ENCODE measurements around the gene LCE2A. TPM values are rescaled to one million over a fixed set of nuclear protein-coding genes. Genes with fewer than 3 reads are reported as not detected.
"Not testable (repeated sequence)": the region's sequence is repeated elsewhere in the genome, so short reads cannot be mapped to it uniquely, and the experiment has no call there.

LCE2A gene
- polyA plus RNA-seq, 1 of the 3 experiments (the other 2 are of a cell fraction): not detected

DNA sequence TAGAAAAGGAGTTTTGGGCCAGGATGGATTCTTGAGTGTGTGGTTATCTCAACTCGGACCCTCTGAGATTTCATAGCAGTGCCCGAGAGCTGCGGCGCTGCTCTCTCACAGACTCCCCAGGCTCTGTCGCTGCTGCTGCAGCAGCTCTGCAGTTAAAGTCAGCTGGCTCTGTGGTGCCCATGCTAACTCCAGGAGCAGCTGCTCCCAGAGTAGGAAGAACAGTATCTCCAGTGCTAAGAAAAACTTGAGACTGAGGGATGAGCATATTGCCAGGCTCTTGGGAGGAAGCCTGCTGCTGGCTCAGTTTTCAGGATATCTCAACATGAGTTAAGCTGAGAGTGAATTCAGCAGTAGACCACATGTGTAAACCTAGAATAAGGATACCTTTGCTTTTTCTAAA lies 30.5 kb upstream of the LCE2A start:
- no peaks in the 10 kb centered on the region for H4K20me1 ChIP-seq (ENCODE audit: insufficient read depth)
- H3K4me1 ChIP-seq (ENCODE audit: control insufficient read depth in 1 of 2, insufficient read depth in 2 of 2, low read depth in 1 of 2, low read length in 1 of 2): no peaks in the 10 kb centered on the region
- 3% methylated on average over 5 of the region's 5 CpGs for WGBS (ENCODE audit: low lambda C conversion rate)
- DNase-seq: no peak
- ChIA-PET CTCF (interaction anchor here (1.0 kb wide), 1 partner anchor 14 kb away, joined by 3 read pairs; no protein-coding TSS in a partner anchor), POLR2A (no interaction called here)
- H2AFZ ChIP-seq (ENCODE audit: low read depth): no peak overlapping the region
- H3K9ac ChIP-seq: no peak overlapping the region
- H3K4me2 ChIP-seq: no peak overlapping the region
- no peak overlapping the region for H3K27ac ChIP-seq (ENCODE audit: low read depth in 2 of 2, low read length in 1 of 2)
- TF ChIP-seq, protein P1, sequence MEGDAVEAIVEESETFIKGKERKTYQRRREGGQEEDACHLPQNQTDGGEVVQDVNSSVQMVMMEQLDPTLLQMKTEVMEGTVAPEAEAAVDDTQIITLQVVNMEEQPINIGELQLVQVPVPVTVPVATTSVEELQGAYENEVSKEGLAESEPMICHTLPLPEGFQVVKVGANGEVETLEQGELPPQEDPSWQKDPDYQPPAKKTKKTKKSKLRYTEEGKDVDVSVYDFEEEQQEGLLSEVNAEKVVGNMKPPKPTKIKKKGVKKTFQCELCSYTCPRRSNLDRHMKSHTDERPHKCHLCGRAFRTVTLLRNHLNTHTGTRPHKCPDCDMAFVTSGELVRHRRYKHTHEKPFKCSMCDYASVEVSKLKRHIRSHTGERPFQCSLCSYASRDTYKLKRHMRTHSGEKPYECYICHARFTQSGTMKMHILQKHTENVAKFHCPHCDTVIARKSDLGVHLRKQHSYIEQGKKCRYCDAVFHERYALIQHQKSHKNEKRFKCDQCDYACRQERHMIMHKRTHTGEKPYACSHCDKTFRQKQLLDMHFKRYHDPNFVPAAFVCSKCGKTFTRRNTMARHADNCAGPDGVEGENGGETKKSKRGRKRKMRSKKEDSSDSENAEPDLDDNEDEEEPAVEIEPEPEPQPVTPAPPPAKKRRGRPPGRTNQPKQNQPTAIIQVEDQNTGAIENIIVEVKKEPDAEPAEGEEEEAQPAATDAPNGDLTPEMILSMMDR (IDR thresholded peaks at IDR 0.05): no peak
- no peak overlapping the region for H3K4me3 ChIP-seq (ENCODE audit: low read depth in 2 of 2, low read length in 1 of 2)
- H3K79me2 ChIP-seq (ENCODE audit: insufficient read depth): no peaks in the 10 kb centered on the region
- no peaks in the 10 kb centered on the region for H3F3A ChIP-seq (replicated peaks; ENCODE audit: insufficient read depth)
- H3K36me3 ChIP-seq (replicated peaks in 1 of 2; ENCODE audit: control insufficient read depth in 1 of 2, insufficient read depth in 2 of 2, low read length in 1 of 2): no peaks in the 10 kb centered on the region
- H3K27me3 ChIP-seq (ENCODE audit: insufficient read depth): no peaks in the 10 kb centered on the region
- H3K9me2 ChIP-seq: no peaks in the 10 kb centered on the region
- no peaks in the 10 kb centered on the region for H3K9me3 ChIP-seq

DNA sequence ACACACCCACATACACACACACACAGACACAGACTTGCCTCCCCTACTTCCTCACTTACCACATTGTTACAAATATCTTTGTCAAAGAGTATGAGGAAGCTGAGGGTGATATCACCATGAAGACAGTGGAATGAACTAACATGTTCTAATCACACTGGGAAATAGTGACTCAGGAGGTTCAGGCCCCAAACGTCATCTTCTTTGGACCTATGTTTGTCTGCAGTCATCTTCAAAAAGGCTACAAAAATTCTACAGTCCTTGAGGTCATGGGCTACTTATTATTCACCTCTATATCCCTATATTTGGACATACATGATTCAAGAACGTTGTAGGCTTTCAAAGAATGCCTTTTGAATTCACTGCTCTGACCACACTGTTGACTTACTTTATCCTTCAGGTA lies 25.1 kb upstream of the LCE2A start:
- Histone ChIP-seq H3K36me3 (replicated peaks in 1 of 2; ENCODE audit: control insufficient read depth in 1 of 2, insufficient read depth in 2 of 2, low read length in 1 of 2) (no peaks in the 10 kb centered on the region), H2AFZ (ENCODE audit: low read depth) (no peak overlapping the region), H3K4me3 (ENCODE audit: low read depth in 2 of 2, low read length in 1 of 2) (no peak overlapping the region), H3K9me3 (no peaks in the 10 kb centered on the region), H3F3A (replicated peaks; ENCODE audit: insufficient read depth) (no peaks in the 10 kb centered on the region), H4K20me1 (ENCODE audit: insufficient read depth) (no peaks in the 10 kb centered on the region), H3K27me3 (ENCODE audit: insufficient read depth) (no peaks in the 10 kb centered on the region), H3K4me1 (ENCODE audit: control insufficient read depth in 1 of 2, insufficient read depth in 2 of 2, low read depth in 1 of 2, low read length in 1 of 2) (no peaks in the 10 kb centered on the region), H3K9ac (no peak overlapping the region), H3K9me2 (no peaks in the 10 kb centered on the region), H3K4me2 (no peak overlapping the region), H3K79me2 (ENCODE audit: insufficient read depth) (no peaks in the 10 kb centered on the region), H3K27ac (ENCODE audit: low read depth in 2 of 2, low read length in 1 of 2) (no peak overlapping the region)
- DNase-seq: no peak
- WGBS (ENCODE audit: low lambda C conversion rate): 0% methylated on average over 2 of the region's 2 CpGs
- ChIA-PET POLR2A (no interaction called here), CTCF (no interaction called here)
- TF ChIP-seq CHD2 (IDR thresholded peaks at IDR 0.05; ENCODE audit: low read length, partially characterized antibody) (no peak), EP300 (IDR thresholded peaks at IDR 0.05; ENCODE audit: borderline replicate concordance in 1 of 2, low read depth in 1 of 2, low read length in 1 of 2) (no peak), FOXJ3 (CRISPR knock-in tag; IDR thresholded peaks at IDR 0.05) (no peak), TEAD4 (IDR thresholded peaks at IDR 0.05; ENCODE audit: borderline replicate concordance, insufficient read depth) (no peak), GABPA (IDR thresholded peaks at IDR 0.05; ENCODE audit: low read depth) (no peak), FOXM1 (IDR thresholded peaks at IDR 0.05; ENCODE audit: low read depth) (no peak), NFIC (IDR thresholded peaks at IDR 0.05; ENCODE audit: borderline replicate concordance) (no peak)
- TF ChIP-seq, protein P2, sequence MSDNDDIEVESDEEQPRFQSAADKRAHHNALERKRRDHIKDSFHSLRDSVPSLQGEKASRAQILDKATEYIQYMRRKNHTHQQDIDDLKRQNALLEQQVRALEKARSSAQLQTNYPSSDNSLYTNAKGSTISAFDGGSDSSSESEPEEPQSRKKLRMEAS (IDR thresholded peaks at IDR 0.05; ENCODE audit: low read depth): no peak
- TF ChIP-seq, protein P3, sequence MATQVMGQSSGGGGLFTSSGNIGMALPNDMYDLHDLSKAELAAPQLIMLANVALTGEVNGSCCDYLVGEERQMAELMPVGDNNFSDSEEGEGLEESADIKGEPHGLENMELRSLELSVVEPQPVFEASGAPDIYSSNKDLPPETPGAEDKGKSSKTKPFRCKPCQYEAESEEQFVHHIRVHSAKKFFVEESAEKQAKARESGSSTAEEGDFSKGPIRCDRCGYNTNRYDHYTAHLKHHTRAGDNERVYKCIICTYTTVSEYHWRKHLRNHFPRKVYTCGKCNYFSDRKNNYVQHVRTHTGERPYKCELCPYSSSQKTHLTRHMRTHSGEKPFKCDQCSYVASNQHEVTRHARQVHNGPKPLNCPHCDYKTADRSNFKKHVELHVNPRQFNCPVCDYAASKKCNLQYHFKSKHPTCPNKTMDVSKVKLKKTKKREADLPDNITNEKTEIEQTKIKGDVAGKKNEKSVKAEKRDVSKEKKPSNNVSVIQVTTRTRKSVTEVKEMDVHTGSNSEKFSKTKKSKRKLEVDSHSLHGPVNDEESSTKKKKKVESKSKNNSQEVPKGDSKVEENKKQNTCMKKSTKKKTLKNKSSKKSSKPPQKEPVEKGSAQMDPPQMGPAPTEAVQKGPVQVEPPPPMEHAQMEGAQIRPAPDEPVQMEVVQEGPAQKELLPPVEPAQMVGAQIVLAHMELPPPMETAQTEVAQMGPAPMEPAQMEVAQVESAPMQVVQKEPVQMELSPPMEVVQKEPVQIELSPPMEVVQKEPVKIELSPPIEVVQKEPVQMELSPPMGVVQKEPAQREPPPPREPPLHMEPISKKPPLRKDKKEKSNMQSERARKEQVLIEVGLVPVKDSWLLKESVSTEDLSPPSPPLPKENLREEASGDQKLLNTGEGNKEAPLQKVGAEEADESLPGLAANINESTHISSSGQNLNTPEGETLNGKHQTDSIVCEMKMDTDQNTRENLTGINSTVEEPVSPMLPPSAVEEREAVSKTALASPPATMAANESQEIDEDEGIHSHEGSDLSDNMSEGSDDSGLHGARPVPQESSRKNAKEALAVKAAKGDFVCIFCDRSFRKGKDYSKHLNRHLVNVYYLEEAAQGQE (IDR thresholded peaks at IDR 0.05; ENCODE audit: low read depth, low read length): no peak

DNA sequence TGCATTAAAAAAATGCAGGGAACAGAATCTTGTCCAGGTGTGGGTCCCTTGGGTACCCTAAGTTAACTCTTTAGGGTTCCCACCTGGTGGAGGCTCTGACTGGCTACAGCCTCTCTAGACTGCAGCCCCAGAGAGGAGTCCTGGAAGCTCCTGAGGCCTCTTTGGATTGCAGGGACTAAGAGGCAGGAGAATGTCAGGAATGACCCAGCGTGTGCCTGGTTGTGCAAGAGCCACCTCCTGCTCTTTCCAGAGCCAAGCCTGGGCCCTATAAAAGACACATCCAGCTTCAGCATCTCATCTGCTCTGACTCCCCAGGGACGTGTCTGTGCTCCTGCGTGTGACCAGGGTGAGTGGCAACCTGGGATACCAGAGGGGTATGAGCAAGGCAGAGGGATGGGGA lies 23.2 kb upstream of the LCE2A start, which contains the start of gene LCE2C:
LCE2C (plus strand) TSS at position 297 of the 400 bp plus-strand sequence. CDS start 737 bp downstream, outside the sequence.
- POLR2A ChIA-PET; H3K4me2 ChIP-seq; H3F3A ChIP-seq (replicated peaks; ENCODE audit: insufficient read depth); H3K27me3 ChIP-seq (ENCODE audit: insufficient read depth); CTCF ChIA-PET; H3K9me2 ChIP-seq; H3K4me3 ChIP-seq (ENCODE audit: low read depth in 2 of 2, low read length in 1 of 2); H3K36me3 ChIP-seq (replicated peaks in 1 of 2; ENCODE audit: control insufficient read depth in 1 of 2, insufficient read depth in 2 of 2, low read length in 1 of 2); H3K4me1 ChIP-seq (ENCODE audit: control insufficient read depth in 1 of 2, insufficient read depth in 2 of 2, low read depth in 1 of 2, low read length in 1 of 2); H2AFZ ChIP-seq (ENCODE audit: low read depth); H3K27ac ChIP-seq (ENCODE audit: low read depth in 2 of 2, low read length in 1 of 2); DNase-seq; H3K9me3 ChIP-seq; H3K79me2 ChIP-seq (ENCODE audit: insufficient read depth); H4K20me1 ChIP-seq (ENCODE audit: insufficient read depth); H3K9ac ChIP-seq: not testable (repeated sequence)
- 0% methylated on average over 1 of the region's 3 CpGs for WGBS (ENCODE audit: low lambda C conversion rate)

Data from SK-N-SH (cell line).